Thyroid gland (tissue), 4 donors: ENCODE measurements around the gene SMCO2. TPM values are rescaled to one million over a fixed set of nuclear protein-coding genes. Genes with fewer than 3 reads are reported as not detected.

ENCODE experiments used
- DNase-seq, 2 donors: peaks; one replicate each; pipeline ENCODE4 v3.0.0-alpha.2; 2019
- H3K27ac ChIP-seq, 3 donors: fragments of 200-600 bp; sonication (generic); 1 replicate in 2 of 3; 2 replicates in 1 of 3; pipeline ENCODE4 v1.5.1; 2016 to 2019; ENCODE audit warnings: mild to moderate bottlenecking in 1 of 3, moderate library complexity in 1 of 3
- H3K27me3 ChIP-seq: fragments of 200-600 bp; sonication (generic); one replicate; pipeline ENCODE4 v1.5.1; 2019
- H3K36me3 ChIP-seq, 2 donors: fragments of 200-600 bp; sonication (generic); one replicate each; pipeline ENCODE4 v1.5.1; 2016 to 2019
- H3K4me1 ChIP-seq, 2 donors: fragments of 200-600 bp; sonication (generic); one replicate each; pipeline ENCODE4 v1.5.1; 2017 to 2019
- H3K4me3 ChIP-seq, 3 donors: fragments of 200-600 bp; sonication (generic); replicated peaks in 1 of 3; 1 replicate in 2 of 3; 2 replicates in 1 of 3; pipeline ENCODE4 v1.5.1; 2016; ENCODE audit warnings: mild to moderate bottlenecking in 1 of 3
- H3K9me3 ChIP-seq: fragments of 200-600 bp; sonication (generic); one replicate; pipeline ENCODE4 v1.5.1; 2017
- CTCF ChIP-seq, 6 experiments: fragments of 200-600 bp in 3 of 6; fragments of 450-650 bp in 3 of 6; sonication (generic) in 3 of 6; IDR thresholded peaks; one replicate each; pipeline ENCODE4 v1.5.1; 2016 to 2019; ENCODE audit warnings: antibody characterized with exemption in 6 of 6, mild to moderate bottlenecking in 2 of 6, inconsistent platforms in 1 of 6, moderate library complexity in 1 of 6
- POLR2A ChIP-seq, 2 donors: fragments of 450-650 bp; IDR thresholded peaks; one replicate each; pipeline ENCODE4 v1.6.1; 2017; ENCODE audit warnings: antibody characterized with exemption in 2 of 2, mild to moderate bottlenecking in 2 of 2, moderate library complexity in 1 of 2
- WGBS, 2 donors: methylation state at CpG; one replicate each; pipeline ENCODE4 v1.1.5; 2017; 5-methylcytosine and 5-hydroxymethylcytosine counted together
- intact Hi-C: fragments of 100-400 bp; cut with DNase I; formaldehyde crosslinking; loops from one replicate; pipeline ENCODE4 v1.15.1; 2023
- total RNA-seq, 4 donors: library from RNA; depleted of rRNA; stranded (reverse); fragments of >200 nt; gene quantifications; one replicate each; pipeline ENCODE4 v1.2.3, GENCODE V29; 2016

The SMCO2 gene
- total RNA-seq, 4 donors from 2014 or later = not detected

GRCh38 chr12:27437839-27438238 is 8.7 kb upstream of the SMCO2 start:
- intact Hi-C loops = no loop called here
- TF ChIP-seq POLR2A (IDR thresholded peaks at IDR 0.05) (no peak), CTCF (IDR thresholded peaks at IDR 0.05) (no peak)
- H3K27me3 ChIP-seq = no peaks in the 10 kb centered on the region
- no peaks in the 10 kb centered on the region for H3K4me1 ChIP-seq
- no peaks in the 10 kb centered on the region for H3K9me3 ChIP-seq
- DNase-seq = no peak
- H3K27ac ChIP-seq = no peak overlapping the region
- WGBS, 2 donors = 71 to 75% methylated on average over 2 of the region's 2 CpGs
- H3K36me3 ChIP-seq = no peaks in the 10 kb centered on the region
- H3K4me3 ChIP-seq = no peak overlapping the region

- intact Hi-C loops = no loop called here
- H3K4me3 ChIP-seq = no peak overlapping the region
- H3K27ac ChIP-seq = no peak overlapping the region
- no peaks in the 10 kb centered on the region for H3K9me3 ChIP-seq
- WGBS, 2 donors = 26 to 49% methylated on average over 8 of the region's 8 CpGs
- DNase-seq = peak; percentile 84 to 86
- peaks cover 0 to 4% of the 10 kb centered on the region in 2 donors for H3K4me1 ChIP-seq
- no peaks in the 10 kb centered on the region for H3K36me3 ChIP-seq
- no peak for TF ChIP-seq POLR2A (IDR thresholded peaks at IDR 0.05)
- no peak for TF ChIP-seq CTCF (IDR thresholded peaks at IDR 0.05)
- no peaks in the 10 kb centered on the region for H3K27me3 ChIP-seq
Measured at GRCh38 chr12:27447761-27448160, 1.2 kb downstream of the SMCO2 start.

GRCh38 chr12:27449026-27449425 is 2.5 kb downstream of the SMCO2 start:
- Histone ChIP-seq H3K27me3 (no peaks in the 10 kb centered on the region), H3K9me3 (no peaks in the 10 kb centered on the region), H3K4me1 (peaks cover 0 to 4% of the 10 kb centered on the region in 2 donors), H3K36me3 (no peaks in the 10 kb centered on the region), H3K4me3 (no peak overlapping the region), H3K27ac (no peak overlapping the region)
- WGBS, 2 donors = 94 to 95% methylated on average over 6 of the region's 6 CpGs
- intact Hi-C loops = no loop called here
- TF ChIP-seq CTCF (IDR thresholded peaks at IDR 0.05) = no peak
- no peak for DNase-seq

GRCh38 chr12:27449893-27450534 is 3.5 kb downstream of the SMCO2 start:
- no peak overlapping the region for H3K4me3 ChIP-seq
- 96 to 98% methylated on average over 5 of the region's 5 CpGs for WGBS, 2 donors
- peaks cover 0 to 4% of the 10 kb centered on the region in 2 donors for H3K4me1 ChIP-seq
- no peaks in the 10 kb centered on the region for H3K27me3 ChIP-seq
- no peak for TF ChIP-seq CTCF (IDR thresholded peaks at IDR 0.05)
- TF ChIP-seq POLR2A (IDR thresholded peaks at IDR 0.05) = no peak
- H3K27ac ChIP-seq = no peak overlapping the region
- H3K36me3 ChIP-seq = no peaks in the 10 kb centered on the region
- no peaks in the 10 kb centered on the region for H3K9me3 ChIP-seq
- DNase-seq = no peak
- intact Hi-C loops = no loop called here

GRCh38 chr12:27451036-27451825 is 4.7 kb downstream of the SMCO2 start:
- intact Hi-C loops = no loop called here
- no peak for DNase-seq

More at GRCh38 chr12:27451036-27451825, 4.7 kb downstream of the SMCO2 start:
- Histone ChIP-seq H3K27ac (no peak overlapping the region), H3K27me3 (no peaks in the 10 kb centered on the region), H3K4me1 (peaks cover 0 to 4% of the 10 kb centered on the region in 2 donors), H3K4me3 (no peak overlapping the region), H3K36me3 (no peaks in the 10 kb centered on the region), H3K9me3 (no peaks in the 10 kb centered on the region)
- WGBS, 2 donors = 69 to 73% methylated on average over 6 of the region's 6 CpGs
- TF ChIP-seq POLR2A (IDR thresholded peaks at IDR 0.05) = no peak
- TF ChIP-seq CTCF (IDR thresholded peaks at IDR 0.05) = no peak
